A673 (cell line): Measurements from ENCODE around the gene BARHL2. TPM values are rescaled to one million over a fixed set of nuclear protein-coding genes. Genes with fewer than 3 reads are reported as not detected.
A peak's percentile ranks its signal among the peaks of the same experiment; 100 is the strongest.

Experiments
- BruUV-seq: library from RNA; stranded (reverse); fragments of 400-500 nt; replicated peaks from 2 replicates; lab custom pipeline; 2021; lab: Mats Ljungman, UMichigan
- CTCF ChIA-PET: fragments of 300-600 bp; sonication (Branson Sonifier 250); formaldehyde crosslinking; loops from one replicate; lab custom pipeline; 2022; ENCODE audit warnings: antibody characterized with exemption; lab: Charles Lee
- POLR2A ChIA-PET: fragments of 300-600 bp; sonication (Branson Sonifier 250); formaldehyde crosslinking; loops from one replicate; lab custom pipeline; 2022; ENCODE audit warnings: antibody characterized with exemption; ENCODE audit not compliant: low non-redundant PET; lab: Charles Lee
- DNase-seq: peaks from one replicate; pipeline ENCODE4 v3.0.0-alpha.2; 2015; ENCODE audit warnings: low spot score
- H3K27ac ChIP-seq: fragments of 200-600 bp; sonication (generic); 2 replicates; pipeline ENCODE4 v1.5.1; 2016; ENCODE audit warnings: mixed run types, low read depth, mild to moderate bottlenecking, mixed read lengths, antibody characterized with exemption, low read length; ENCODE audit not compliant: poor library complexity, severe bottlenecking
- H3K27me3 ChIP-seq: fragments of 200-600 bp; sonication (generic); replicated peaks from 2 replicates; pipeline ENCODE4 v1.6.1; 2017; ENCODE audit warnings: mixed run types, low read depth, mild to moderate bottlenecking, mixed read lengths, antibody characterized with exemption, low read length; ENCODE audit not compliant: insufficient read depth, poor library complexity
- H3K36me3 ChIP-seq: fragments of 200-600 bp; sonication (generic); 2 replicates; pipeline ENCODE4 v1.6.1; 2016; ENCODE audit warnings: mixed run types, mild to moderate bottlenecking, mixed read lengths, antibody characterized with exemption, low read length; ENCODE audit not compliant: insufficient read depth, poor library complexity, severe bottlenecking
- H3K4me1 ChIP-seq: fragments of 200-600 bp; sonication (generic); 2 replicates; pipeline ENCODE4 v1.6.1; 2017; ENCODE audit warnings: mixed run types, mild to moderate bottlenecking, mixed read lengths, antibody characterized with exemption, low read length; ENCODE audit not compliant: insufficient read depth, poor library complexity, severe bottlenecking
- H3K4me3 ChIP-seq: fragments of 200-600 bp; sonication (generic); 2 replicates; pipeline ENCODE4 v1.5.1; 2016; ENCODE audit warnings: low read depth, mixed run types, mild to moderate bottlenecking, mixed read lengths, low read length; ENCODE audit not compliant: poor library complexity, severe bottlenecking
- H3K9me3 ChIP-seq: fragments of 200-600 bp; sonication (generic); 2 replicates; pipeline ENCODE4 v1.6.1; 2016; ENCODE audit warnings: mixed run types, low read depth, mild to moderate bottlenecking, mixed read lengths, antibody characterized with exemption, low read length; ENCODE audit not compliant: poor library complexity, severe bottlenecking
- CTCF ChIP-seq: fragments of 300-800, 200-600 bp; sonication (generic); conservative IDR thresholded peaks from 2 replicates; pipeline ENCODE4 v1.5.1; 2017; ENCODE audit warnings: low read depth, mild to moderate bottlenecking, antibody characterized with exemption, low read length, moderate library complexity, mixed read lengths
- EZH2 ChIP-seq: fragments of 200-600 bp; sonication (generic); IDR thresholded peaks from 2 replicates; pipeline ENCODE4 v1.6.1; 2017; ENCODE audit warnings: borderline replicate concordance, low read depth, mild to moderate bottlenecking, mixed read lengths, antibody characterized with exemption, low read length; ENCODE audit not compliant: poor library complexity, severe bottlenecking
- intact Hi-C: fragments of 100-400 bp; cut with micrococcal nuclease; formaldehyde crosslinking; loops from one replicate; pipeline ENCODE4 v1.10.0; 2022; ENCODE audit not compliant: unreplicated experiment
- total RNA-seq: library from RNA; stranded (reverse); gene quantifications from 2 replicates; pipeline ENCODE4 v1.2.3, GENCODE V29; 2021

Gene BARHL2
- total RNA-seq, 1 experiment from 2014 or later, result 120 TPM

- CTCF ChIA-PET, result interaction anchor here (0.5 to 1.3 kb wide), 2 partner anchors 126 to 127 kb away, joined by 3 to 7 read pairs; no protein-coding TSS in a partner anchor
- no peaks in the 10 kb centered on the region for H3K36me3 ChIP-seq
- intact Hi-C loops, result loop anchor here (5.0 kb wide), 2 partner anchors 573 to 658 kb away; no protein-coding TSS in a partner anchor
- DNase-seq, result peak; percentile 55
- no TSS peak for BruUV-seq
- POLR2A ChIA-PET, result no interaction called here
- H3K9me3 ChIP-seq, result no peaks in the 10 kb centered on the region
- no peak for TF ChIP-seq CTCF
- TF ChIP-seq EZH2, result no peak
- peaks cover 35% of the 10 kb centered on the region for H3K4me1 ChIP-seq
- H3K27me3 ChIP-seq, result no peaks in the 10 kb centered on the region
- H3K27ac ChIP-seq, result peak overlapping the region; percentile 91
- peak overlapping the region; percentile 50 for H3K4me3 ChIP-seq
Observed at GRCh38 chr1:90704817-90705216, 12.3 kb downstream of the BARHL2 start.

- no peak for TF ChIP-seq EZH2
- TF ChIP-seq CTCF, result no peak
- intact Hi-C loops, result no loop called here
- ChIA-PET POLR2A (no interaction called here), CTCF (no interaction called here)
- H3K4me3 ChIP-seq, result no peak overlapping the region
- no peaks in the 10 kb centered on the region for H3K4me1 ChIP-seq
- no TSS peak for BruUV-seq
- no peaks in the 10 kb centered on the region for H3K27me3 ChIP-seq
- DNase-seq, result no peak
- H3K36me3 ChIP-seq, result no peaks in the 10 kb centered on the region
- H3K27ac ChIP-seq, result no peak overlapping the region
- H3K9me3 ChIP-seq, result no peaks in the 10 kb centered on the region
Observed at GRCh38 chr1:90694846-90695245, 22.3 kb downstream of the BARHL2 start.

- Histone ChIP-seq H3K27ac (no peak overlapping the region), H3K4me3 (no peak overlapping the region), H3K4me1 (no peaks in the 10 kb centered on the region), H3K36me3 (no peaks in the 10 kb centered on the region), H3K27me3 (no peaks in the 10 kb centered on the region), H3K9me3 (no peaks in the 10 kb centered on the region)
- BruUV-seq, result no TSS peak
- no peak for TF ChIP-seq EZH2
- no peak for TF ChIP-seq CTCF
- DNase-seq, result no peak
- ChIA-PET CTCF (no interaction called here), POLR2A (no interaction called here)
- intact Hi-C loops, result no loop called here
Observed at GRCh38 chr1:90687747-90688146, 29.4 kb downstream of the BARHL2 start.
